ENCODE data around the gene PTOV1.

Gene PTOV1

DNA sequence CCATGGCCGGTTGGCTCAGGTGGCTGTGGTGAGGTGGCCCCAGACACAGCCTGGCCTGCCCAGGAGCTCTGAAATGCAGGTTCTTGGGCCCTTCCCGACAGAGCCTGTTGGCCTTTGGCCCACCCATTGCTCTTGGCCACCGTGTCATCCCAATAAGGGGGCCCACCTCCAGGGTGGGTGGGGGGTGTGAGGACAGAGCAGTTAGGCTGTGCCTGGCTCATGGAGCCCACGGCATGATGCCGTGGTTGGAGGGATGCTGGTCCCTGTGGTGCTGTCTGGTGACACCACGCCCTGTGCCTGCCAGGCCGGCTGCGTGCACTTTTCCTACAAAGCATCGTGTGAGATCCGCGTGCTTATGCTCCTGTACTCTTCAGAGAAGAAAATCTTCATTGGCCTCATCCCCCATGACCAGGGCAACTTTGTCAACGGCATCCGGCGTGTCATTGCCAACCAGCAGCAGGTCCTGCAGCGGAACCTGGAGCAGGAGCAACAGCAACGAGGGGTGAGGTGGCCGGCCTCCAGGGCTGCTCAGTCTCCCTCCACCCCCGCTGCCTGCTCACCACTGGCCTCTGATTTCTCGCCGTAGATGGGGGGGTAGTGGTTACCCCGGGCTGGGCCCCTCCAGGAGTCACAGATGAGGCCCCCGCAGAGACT lies 8.8 kb downstream of the PTOV1 start:
- no peaks in the 10 kb centered on the region for H3K27me3 ChIP-seq
- intact Hi-C loops (cut with DNase I; ENCODE audit: low total_unique reads): loop anchor here (10.0 kb wide), 1 partner anchor 95 kb away; the partner anchor contains the start of genes AP2A1 and TSKS
- H3K4me3 ChIP-seq: no peak overlapping the region
- DNase-seq: no peak
- TF ChIP-seq, protein P1, sequence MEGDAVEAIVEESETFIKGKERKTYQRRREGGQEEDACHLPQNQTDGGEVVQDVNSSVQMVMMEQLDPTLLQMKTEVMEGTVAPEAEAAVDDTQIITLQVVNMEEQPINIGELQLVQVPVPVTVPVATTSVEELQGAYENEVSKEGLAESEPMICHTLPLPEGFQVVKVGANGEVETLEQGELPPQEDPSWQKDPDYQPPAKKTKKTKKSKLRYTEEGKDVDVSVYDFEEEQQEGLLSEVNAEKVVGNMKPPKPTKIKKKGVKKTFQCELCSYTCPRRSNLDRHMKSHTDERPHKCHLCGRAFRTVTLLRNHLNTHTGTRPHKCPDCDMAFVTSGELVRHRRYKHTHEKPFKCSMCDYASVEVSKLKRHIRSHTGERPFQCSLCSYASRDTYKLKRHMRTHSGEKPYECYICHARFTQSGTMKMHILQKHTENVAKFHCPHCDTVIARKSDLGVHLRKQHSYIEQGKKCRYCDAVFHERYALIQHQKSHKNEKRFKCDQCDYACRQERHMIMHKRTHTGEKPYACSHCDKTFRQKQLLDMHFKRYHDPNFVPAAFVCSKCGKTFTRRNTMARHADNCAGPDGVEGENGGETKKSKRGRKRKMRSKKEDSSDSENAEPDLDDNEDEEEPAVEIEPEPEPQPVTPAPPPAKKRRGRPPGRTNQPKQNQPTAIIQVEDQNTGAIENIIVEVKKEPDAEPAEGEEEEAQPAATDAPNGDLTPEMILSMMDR (IDR thresholded peaks at IDR 0.05): no peak
- H3K36me3 ChIP-seq: peaks cover 34 to 100% (median 85%) of the 10 kb centered on the region in 3 donors
- peaks cover 0 to 7% (median 2%) of the 10 kb centered on the region in 4 donors for H3K4me1 ChIP-seq
- H3K9me3 ChIP-seq: no peaks in the 10 kb centered on the region
- H3K27ac ChIP-seq: no peak overlapping the region

DNA sequence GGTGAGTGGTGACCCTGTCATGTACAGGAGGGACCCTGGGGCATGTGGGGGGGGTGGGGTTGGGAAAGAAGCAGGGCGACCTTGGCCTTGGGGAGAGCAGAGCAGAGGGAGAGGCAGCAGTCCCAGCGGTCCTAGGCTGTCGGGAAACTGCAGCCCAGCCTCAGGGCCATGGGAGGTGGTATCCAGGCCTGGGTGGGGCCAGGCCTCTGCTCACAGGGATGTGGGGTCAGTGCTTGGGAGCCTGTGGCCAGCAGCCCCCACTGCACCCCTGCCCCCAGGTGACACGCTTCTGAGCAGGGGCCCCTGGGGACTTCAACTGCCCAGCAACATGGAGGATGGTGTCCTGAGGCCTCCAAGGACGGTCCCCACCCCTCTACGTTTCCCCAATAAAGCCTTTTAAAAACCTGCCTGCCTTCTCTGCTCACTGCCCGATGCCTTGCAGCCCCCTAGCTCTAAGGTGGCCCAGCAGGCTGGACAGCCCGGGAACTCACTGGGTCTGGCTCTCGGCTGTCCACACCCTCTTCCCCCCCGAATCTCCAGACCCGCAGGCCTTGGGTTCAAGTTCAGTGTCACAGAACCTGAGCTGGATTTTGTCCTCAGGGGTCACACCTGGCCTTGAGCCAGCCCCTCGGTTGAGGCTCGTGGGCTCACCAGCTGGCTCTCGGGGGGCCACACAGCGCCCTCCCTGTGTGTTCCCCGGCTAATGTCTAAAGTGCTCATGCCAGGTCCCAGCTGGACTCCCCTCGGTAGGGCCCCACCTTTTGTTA lies 9.6 kb downstream of the PTOV1 start:
- Histone ChIP-seq H3K9me3 (no peaks in the 10 kb centered on the region), H3K4me1 (peaks cover 0 to 11% (median 8%) of the 10 kb centered on the region in 4 donors), H3K27ac (peak overlapping the region; percentile 26 to 41), H3K4me3 (no peak overlapping the region), H3K27me3 (no peaks in the 10 kb centered on the region), H3K36me3 (peaks cover 28 to 96% (median 78%) of the 10 kb centered on the region in 3 donors)
- TF ChIP-seq, protein P1 (IDR thresholded peaks at IDR 0.05): no peak
- peak in 1 of 2 donors; percentile 16 for DNase-seq
- intact Hi-C loops (cut with DNase I; ENCODE audit: low total_unique reads): loop anchor here (10.0 kb wide), 1 partner anchor 96 kb away; the partner anchor contains the start of genes AP2A1 and TSKS

DNA sequence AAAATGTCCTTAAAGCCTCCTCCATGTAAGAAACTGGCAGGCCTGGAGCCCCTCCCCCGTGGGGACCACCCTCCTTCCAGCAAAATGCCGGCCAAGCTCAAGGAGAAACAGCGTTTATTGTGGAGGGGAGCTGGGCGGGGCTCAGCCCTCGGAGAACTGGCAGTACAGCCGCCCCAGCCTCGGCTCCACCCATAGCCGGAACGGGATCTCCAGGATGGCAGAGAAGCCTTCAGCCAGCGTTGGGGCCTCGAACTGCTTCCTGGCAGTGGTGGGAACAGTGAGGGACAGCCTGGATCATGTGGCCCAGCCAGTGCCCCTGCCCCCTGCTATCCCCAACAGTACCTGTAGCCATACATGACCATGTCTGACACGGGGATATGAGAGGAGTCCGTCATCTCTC lies 10.1 kb downstream of the PTOV1 start:
- TF ChIP-seq, protein P1 (IDR thresholded peaks at IDR 0.05): no peak
- no peak overlapping the region for H3K4me3 ChIP-seq
- H3K27ac ChIP-seq: peak overlapping the region; percentile 26 to 41
- peaks cover 0 to 17% (median 14%) of the 10 kb centered on the region in 4 donors for H3K4me1 ChIP-seq
- intact Hi-C loops (cut with DNase I; ENCODE audit: low total_unique reads): loop anchor here (10.0 kb wide), 1 partner anchor 96 kb away; the partner anchor contains the start of genes AP2A1 and TSKS
- no peaks in the 10 kb centered on the region for H3K27me3 ChIP-seq
- H3K9me3 ChIP-seq: no peaks in the 10 kb centered on the region
- peaks cover 28 to 90% (median 72%) of the 10 kb centered on the region in 3 donors for H3K36me3 ChIP-seq
- no peak for DNase-seq

DNA sequence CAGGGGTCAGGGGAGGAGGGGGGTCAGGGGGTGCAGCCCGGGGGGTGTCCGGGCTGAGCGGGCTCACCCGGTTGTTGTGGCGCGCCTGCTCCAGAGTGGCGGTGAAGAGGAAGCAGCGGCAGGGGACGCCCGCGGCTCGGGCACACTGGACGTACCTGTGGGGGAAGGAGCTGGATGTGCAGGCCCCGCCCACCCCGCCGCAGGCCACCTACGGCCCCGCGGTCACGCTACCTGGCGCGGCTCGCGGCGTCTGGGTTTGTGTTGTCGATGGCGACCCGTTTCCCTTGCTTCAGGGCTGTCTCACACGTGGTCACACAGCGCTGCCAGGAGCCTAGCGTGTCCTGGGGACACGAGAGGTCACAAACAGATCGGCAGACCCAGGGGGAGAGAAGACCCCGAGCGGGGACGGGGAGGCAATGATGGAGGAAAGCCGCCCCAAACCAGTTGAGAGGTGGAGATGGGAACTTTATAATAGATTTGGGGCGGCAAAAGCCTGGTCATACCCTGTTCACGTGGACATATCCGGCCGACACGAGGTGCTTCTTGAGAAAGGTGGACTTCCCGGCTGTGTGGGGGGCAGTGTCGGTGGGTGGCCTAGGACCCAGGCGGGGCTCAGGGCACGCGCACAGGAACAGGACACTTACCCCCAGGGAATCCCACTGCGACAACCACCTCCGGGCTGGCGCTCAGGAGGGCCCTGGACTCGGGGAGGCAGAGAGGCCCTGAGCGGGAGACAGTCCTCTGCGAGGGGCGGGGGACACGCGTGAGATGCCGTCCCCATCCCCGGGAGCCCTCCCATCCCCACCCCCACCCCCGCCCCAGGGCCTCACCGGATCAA lies 10.8 kb downstream of the PTOV1 start:
- peaks cover 21 to 83% (median 66%) of the 10 kb centered on the region in 3 donors for H3K36me3 ChIP-seq
- H3K4me1 ChIP-seq: peaks cover 0 to 23% (median 20%) of the 10 kb centered on the region in 4 donors
- peak overlapping the region in 1 of 2 donors; percentile 41 for H3K27ac ChIP-seq
- intact Hi-C loops (cut with DNase I; ENCODE audit: low total_unique reads): loop anchor here (10.0 kb wide), 1 partner anchor 97 kb away; the partner anchor contains the start of genes AP2A1 and TSKS
- DNase-seq: no peak
- H3K27me3 ChIP-seq: no peaks in the 10 kb centered on the region
- TF ChIP-seq, protein P1 (IDR thresholded peaks at IDR 0.05): no peak
- H3K4me3 ChIP-seq: no peak overlapping the region
- H3K9me3 ChIP-seq: no peaks in the 10 kb centered on the region

All from tibial artery (tissue), 4 donors.